Liver (tissue), 9 donors: ENCODE results near the gene CBLC. TPM values are rescaled to one million over a fixed set of nuclear protein-coding genes. Genes with fewer than 3 reads are reported as not detected.

Source experiments
- DNase-seq: peaks from one replicate; pipeline ENCODE4 v3.0.0-alpha.2; 2017; ENCODE audit warnings: low spot score
- H3K27ac ChIP-seq, 2 donors: one replicate each; pipeline ENCODE4 v1.7.0; 2013; ENCODE audit warnings: inconsistent platforms in 2 of 2, low read length in 2 of 2, control low read depth in 1 of 2, low read depth in 1 of 2, mild to moderate bottlenecking in 1 of 2
- H3K27me3 ChIP-seq, 4 donors: one replicate each; pipeline versions ENCODE4 v1.6.1 to v1.7.0; 2013; ENCODE audit warnings: low read length in 3 of 4, inconsistent platforms in 1 of 4, mild to moderate bottlenecking in 1 of 4, moderate library complexity in 1 of 4; ENCODE audit not compliant: control insufficient read depth in 4 of 4, insufficient read depth in 4 of 4
- H3K36me3 ChIP-seq, 4 donors: one replicate each; pipeline versions ENCODE4 v1.6.1 to v1.7.0; 2013; ENCODE audit warnings: low read length in 3 of 4, mild to moderate bottlenecking in 3 of 4, low read depth in 1 of 4, moderate library complexity in 1 of 4; ENCODE audit not compliant: control insufficient read depth in 4 of 4, insufficient read depth in 3 of 4
- H3K4me1 ChIP-seq, 4 donors: one replicate each; pipeline versions ENCODE4 v1.6.1 to v1.7.0; 2013; ENCODE audit warnings: low read length in 3 of 4, mild to moderate bottlenecking in 3 of 4, moderate library complexity in 1 of 4; ENCODE audit not compliant: control insufficient read depth in 4 of 4, insufficient read depth in 4 of 4
- H3K4me3 ChIP-seq, 3 donors: one replicate each; pipeline versions ENCODE4 v1.6.1 to v1.7.0; 2013; ENCODE audit warnings: low read length in 3 of 3, control low read depth in 1 of 3, low read depth in 1 of 3, mild to moderate bottlenecking in 1 of 3
- H3K9ac ChIP-seq, 2 donors: one replicate each; pipeline ENCODE4 v1.7.0; 2013; ENCODE audit warnings: low read length in 2 of 2, mild to moderate bottlenecking in 2 of 2, moderate library complexity in 2 of 2, control low read depth in 1 of 2, low read depth in 1 of 2
- H3K9me3 ChIP-seq, 4 donors: one replicate each; pipeline versions ENCODE4 v1.6.1 to v1.7.0; 2013; ENCODE audit warnings: low read length in 3 of 4; ENCODE audit not compliant: control insufficient read depth in 4 of 4
- ATF3 ChIP-seq: IDR thresholded peaks from 2 replicates; pipeline ENCODE4 v1.6.1; 2016; ENCODE audit warnings: antibody characterized with exemption
- CTCF ChIP-seq: fragments of 150-350 bp; IDR thresholded peaks from 2 replicates; pipeline ENCODE4 v1.5.1; 2017; ENCODE audit warnings: improper control_type of control experiment, low read depth, low read length; ENCODE audit not compliant: missing input control
- EGR1 ChIP-seq, 2 donors: IDR thresholded peaks; 2 replicates each; pipeline ENCODE4 v1.6.1; 2016 to 2018; ENCODE audit warnings: antibody characterized with exemption in 2 of 2, low read depth in 2 of 2
- GABPA ChIP-seq, 2 donors: IDR thresholded peaks in 1 of 2; conservative IDR thresholded peaks in 1 of 2; 2 replicates each; pipeline ENCODE4 v1.6.1; 2016; ENCODE audit warnings: antibody characterized with exemption in 2 of 2, mild to moderate bottlenecking in 1 of 2, moderate library complexity in 1 of 2
- JUND ChIP-seq, 2 donors: IDR thresholded peaks; 2 replicates each; pipeline ENCODE4 v1.6.1; 2016; ENCODE audit warnings: antibody characterized with exemption in 2 of 2
- NR2F2 ChIP-seq: IDR thresholded peaks from 2 replicates; pipeline ENCODE4 v1.6.1; 2016; ENCODE audit warnings: antibody characterized with exemption
- RAD21 ChIP-seq, 2 donors: IDR thresholded peaks; 2 replicates each; pipeline ENCODE4 v1.6.1; 2016; ENCODE audit warnings: antibody characterized with exemption in 2 of 2, mild to moderate bottlenecking in 2 of 2
- REST ChIP-seq: IDR thresholded peaks from 2 replicates; pipeline ENCODE4 v1.6.1; 2016; ENCODE audit warnings: antibody characterized with exemption, mild to moderate bottlenecking
- RXRA ChIP-seq, 2 donors: IDR thresholded peaks; 2 replicates each; pipeline ENCODE4 v1.6.1; 2017 to 2018; ENCODE audit warnings: antibody characterized with exemption in 2 of 2, mild to moderate bottlenecking in 1 of 2
- SP1 ChIP-seq: IDR thresholded peaks from 2 replicates; pipeline ENCODE4 v1.6.1; 2018; ENCODE audit warnings: antibody characterized with exemption, mild to moderate bottlenecking
- TAF1 ChIP-seq: conservative IDR thresholded peaks from 2 replicates; pipeline ENCODE4 v1.6.1; 2016; ENCODE audit warnings: antibody characterized with exemption, mild to moderate bottlenecking
- YY1 ChIP-seq: IDR thresholded peaks from 2 replicates; pipeline ENCODE4 v1.6.1; 2016; ENCODE audit warnings: antibody characterized with exemption, mild to moderate bottlenecking
- ZBTB33 ChIP-seq: IDR thresholded peaks from 2 replicates; pipeline ENCODE4 v1.6.1; 2016; ENCODE audit warnings: antibody characterized with exemption
- WGBS: extraction: QIAGEN DNeasy Blood & Tissue Kit; methylation state at CpG from one replicate; pipeline ENCODE4 v1.1.7; 2013; 5-methylcytosine and 5-hydroxymethylcytosine counted together
- polyA plus RNA-seq, 2 donors: library from polyadenylated mRNA; stranded (reverse) in 1 of 2; unstranded in 1 of 2; fragments of 200-250 nt in 1 of 2; fragments of >200 nt in 1 of 2; fragmentation: Nextera tagmentation in 1 of 2; extraction: Ambion mirVana in 1 of 2; gene quantifications; one replicate each; pipeline versions ENCODE4 v1.2.1 to v1.2.3, GENCODE V29; 2013 to 2015
- total RNA-seq, 2 donors: library from RNA; depleted of rRNA; stranded (reverse); fragments of >200 nt; gene quantifications; one replicate each; pipeline ENCODE4 v1.2.3, GENCODE V29; 2014
- donor health status: healthy.
- donor health status: healthy.
- donor health status: healthy.
- donor health status: healthy.
- donor health status: healthy.

Gene CBLC
- total and polyA plus RNA-seq, 4 donors = 2.1 to 14.0 (median 8.8) TPM

- TF ChIP-seq CTCF (no peak), RXRA (IDR thresholded peaks at IDR 0.05) (peak in 1 of 2 donors; percentile 5), YY1 (no peak), ATF3 (no peak), SP1 (no peak), GABPA (IDR thresholded peaks at IDR 0.05 in 1 of 2, conservative IDR thresholded peaks at IDR 0.05 in 1 of 2) (no peak), EGR1 (IDR thresholded peaks at IDR 0.05; ENCODE audit: low read depth in 2 of 2) (no peak), TAF1 (no peak), RAD21 (IDR thresholded peaks at IDR 0.05) (no peak)
Observed at GRCh38 chr19:44744871-44745332, 32.8 kb upstream of the CBLC start (continued).

GRCh38 chr19:44745341-44745831 is 32.3 kb upstream of the CBLC start:
- H3K9me3 ChIP-seq = no peaks in the 10 kb centered on the region
- H3K27me3 ChIP-seq = no peaks in the 10 kb centered on the region
- DNase-seq = no peak
- peaks cover 0 to 6% (median 0%) of the 10 kb centered on the region in 4 donors for H3K36me3 ChIP-seq
- no peak for TF ChIP-seq REST
- no peak for TF ChIP-seq SP1
- TF ChIP-seq TAF1 = no peak
- TF ChIP-seq RXRA (IDR thresholded peaks at IDR 0.05) = no peak
- no peak for TF ChIP-seq EGR1 (IDR thresholded peaks at IDR 0.05; ENCODE audit: low read depth in 2 of 2)
- TF ChIP-seq ZBTB33 = no peak
- no peak for TF ChIP-seq NR2F2
- TF ChIP-seq JUND (IDR thresholded peaks at IDR 0.05) = no peak
- TF ChIP-seq RAD21 (IDR thresholded peaks at IDR 0.05) = no peak
- TF ChIP-seq ATF3 = no peak
- WGBS = 51% methylated on average over 10 of the region's 10 CpGs
- H3K27ac ChIP-seq = peak overlapping the region; percentile 52 to 94
- H3K4me1 ChIP-seq = peaks cover 21 to 60% (median 44%) of the 10 kb centered on the region in 4 donors
- no peak overlapping the region for H3K9ac ChIP-seq
- H3K4me3 ChIP-seq = no peak overlapping the region
